Esophagus squamous epithelium (tissue), 5 donors: ENCODE data around the gene APOL3. TPM values are rescaled to one million over a fixed set of nuclear protein-coding genes. Genes with fewer than 3 reads are reported as not detected.

ENCODE experiments used
- DNase-seq: peaks from one replicate; lab custom pipeline; 2025; lab: John Stamatoyannopoulos, UW
- H3K27ac ChIP-seq, 4 donors: fragments of 200-600 bp; sonication (generic); one replicate each; pipeline ENCODE4 v1.5.1; 2016 to 2019; ENCODE audit warnings: mild to moderate bottlenecking in 1 of 4
- H3K27me3 ChIP-seq, 4 donors: fragments of 200-600 bp; sonication (generic); 1 replicate in 3 of 4; 2 replicates in 1 of 4; pipeline versions ENCODE4 v1.5.1 to v1.6.0; 2017 to 2021; ENCODE audit warnings: antibody characterized with exemption in 1 of 4
- H3K36me3 ChIP-seq, 3 donors: fragments of 200-600 bp; sonication (generic); one replicate each; pipeline ENCODE4 v1.5.1; 2016 to 2019
- H3K4me1 ChIP-seq, 3 donors: fragments of 200-600 bp; sonication (generic); one replicate each; pipeline ENCODE4 v1.5.1; 2017 to 2019
- H3K4me3 ChIP-seq, 4 donors: fragments of 200-600 bp; sonication (generic); 1 replicate in 3 of 4; 2 replicates in 1 of 4; pipeline ENCODE4 v1.5.1; 2016 to 2019; ENCODE audit warnings: mild to moderate bottlenecking in 2 of 4, moderate library complexity in 1 of 4
- H3K9me3 ChIP-seq, 3 donors: fragments of 200-600 bp; sonication (generic); one replicate each; pipeline ENCODE4 v1.5.1; 2016 to 2019
- CTCF ChIP-seq, 6 experiments: fragments of 450-650 bp in 4 of 6; fragments of 200-600 bp in 2 of 6; sonication (generic) in 2 of 6; IDR thresholded peaks; one replicate each; pipeline ENCODE4 v1.5.1; 2016 to 2019; ENCODE audit warnings: antibody characterized with exemption in 6 of 6, mild to moderate bottlenecking in 4 of 6, moderate library complexity in 4 of 6
- POLR2A ChIP-seq, 4 donors: fragments of 450-650 bp; IDR thresholded peaks; one replicate each; pipeline ENCODE4 v1.6.1; 2017; ENCODE audit warnings: antibody characterized with exemption in 4 of 4, mild to moderate bottlenecking in 4 of 4, moderate library complexity in 3 of 4
- WGBS, 2 donors: methylation state at CpG; one replicate each; pipeline ENCODE4 v1.1.5; 2018; 5-methylcytosine and 5-hydroxymethylcytosine counted together
- intact Hi-C: fragments of 100-400 bp; cut with DNase I; formaldehyde crosslinking; loops from one replicate; pipeline ENCODE4 v1.15.0; 2022
- total RNA-seq, 4 donors: library from RNA; depleted of rRNA; stranded (reverse); fragments of >200 nt; gene quantifications; one replicate each; pipeline ENCODE4 v1.1.0, GENCODE V29; 2016
- donor health status: DM: yes; HTN: yes; CAD: no.

APOL3 gene
- total RNA-seq, 4 donors from 2014 or later = 6.8 to 48.1 (median 17.0) TPM

GRCh38 chr22:36180038-36180880, 19.7 kb upstream of the APOL3 start:
- DNase-seq = no peak
- H3K4me1 ChIP-seq = peaks cover 0 to 14% (median 4%) of the 10 kb centered on the region in 3 donors
- intact Hi-C loops = loop anchor here (5.0 kb wide), 1 partner anchor 33 kb away; no protein-coding TSS in a partner anchor
- H3K27me3 ChIP-seq = no peaks in the 10 kb centered on the region
- no peaks in the 10 kb centered on the region for H3K36me3 ChIP-seq
- TF ChIP-seq POLR2A (IDR thresholded peaks at IDR 0.05) (no peak), CTCF (IDR thresholded peaks at IDR 0.05) (peak; percentile 79 to 93 (median 83))
- WGBS, 2 donors = 82 to 86% methylated on average over 7 of the region's 22 CpGs
- no peaks in the 10 kb centered on the region for H3K9me3 ChIP-seq
- no peak overlapping the region for H3K4me3 ChIP-seq
- H3K27ac ChIP-seq = no peak overlapping the region

GRCh38 chr22:36177160-36177559, 16.6 kb upstream of the APOL3 start:
- WGBS, 2 donors = 53 to 59% methylated on average over 3 of the region's 3 CpGs
- intact Hi-C loops = no loop called here

GRCh38 chr22:36175892-36176291, 15.3 kb upstream of the APOL3 start:
- 29 to 91% methylated on average over 1 of the region's 1 CpG for WGBS, 2 donors
- DNase-seq = no peak

More at GRCh38 chr22:36177160-36177559, 16.6 kb upstream of the APOL3 start:
- H3K4me1 ChIP-seq = peaks cover 0 to 5% (median 0%) of the 10 kb centered on the region in 3 donors
- H3K4me3 ChIP-seq = no peak overlapping the region
- H3K9me3 ChIP-seq = no peaks in the 10 kb centered on the region
- TF ChIP-seq POLR2A (IDR thresholded peaks at IDR 0.05) (no peak), CTCF (IDR thresholded peaks at IDR 0.05) (no peak)
- no peak overlapping the region for H3K27ac ChIP-seq
- no peaks in the 10 kb centered on the region for H3K27me3 ChIP-seq
- no peak for DNase-seq
- H3K36me3 ChIP-seq = no peaks in the 10 kb centered on the region

GRCh38 chr22:36171941-36172340, 11.4 kb upstream of the APOL3 start:
- H3K4me3 ChIP-seq = no peak overlapping the region
- H3K27ac ChIP-seq = no peak overlapping the region
- 51 to 68% methylated on average over 3 of the region's 3 CpGs for WGBS, 2 donors
- intact Hi-C loops = no loop called here
- no peaks in the 10 kb centered on the region for H3K27me3 ChIP-seq
- no peak for DNase-seq
- H3K4me1 ChIP-seq = no peaks in the 10 kb centered on the region
- H3K9me3 ChIP-seq = no peaks in the 10 kb centered on the region
- no peak for TF ChIP-seq CTCF (IDR thresholded peaks at IDR 0.05)
- no peak for TF ChIP-seq POLR2A (IDR thresholded peaks at IDR 0.05)
- H3K36me3 ChIP-seq = no peaks in the 10 kb centered on the region

More at GRCh38 chr22:36175892-36176291, 15.3 kb upstream of the APOL3 start:
- no peaks in the 10 kb centered on the region for H3K27me3 ChIP-seq
- H3K36me3 ChIP-seq = no peaks in the 10 kb centered on the region
- peaks cover 0 to 5% (median 0%) of the 10 kb centered on the region in 3 donors for H3K4me1 ChIP-seq
- intact Hi-C loops = no loop called here
- H3K4me3 ChIP-seq = no peak overlapping the region
- H3K27ac ChIP-seq = no peak overlapping the region
- TF ChIP-seq CTCF (IDR thresholded peaks at IDR 0.05) (peak in 2 of 6 experiments; percentile 6 to 42), POLR2A (IDR thresholded peaks at IDR 0.05) (no peak)
- no peaks in the 10 kb centered on the region for H3K9me3 ChIP-seq

GRCh38 chr22:36166518-36167220, 6.1 kb upstream of the APOL3 start:
- Histone ChIP-seq H3K27me3 (no peaks in the 10 kb centered on the region), H3K27ac (no peak overlapping the region), H3K4me3 (no peak overlapping the region), H3K9me3 (no peaks in the 10 kb centered on the region), H3K36me3 (no peaks in the 10 kb centered on the region), H3K4me1 (peaks cover 0 to 34% (median 11%) of the 10 kb centered on the region in 3 donors)
- no peak for DNase-seq
- TF ChIP-seq CTCF (IDR thresholded peaks at IDR 0.05) (no peak), POLR2A (IDR thresholded peaks at IDR 0.05) (no peak)
- intact Hi-C loops = no loop called here
- WGBS, 2 donors = 57 to 75% methylated on average over 5 to 7 of the region's 10 CpGs
